Fibroblast of upper back skin (primary cell): ENCODE data around the gene KLF9.
A peak's percentile ranks its signal among the peaks of the same experiment; 100 is the strongest.

Experiments used
- DNase-seq: peaks from one replicate; pipeline ENCODE4 v3.0.0-alpha.2; 2013

Gene KLF9

DNA sequence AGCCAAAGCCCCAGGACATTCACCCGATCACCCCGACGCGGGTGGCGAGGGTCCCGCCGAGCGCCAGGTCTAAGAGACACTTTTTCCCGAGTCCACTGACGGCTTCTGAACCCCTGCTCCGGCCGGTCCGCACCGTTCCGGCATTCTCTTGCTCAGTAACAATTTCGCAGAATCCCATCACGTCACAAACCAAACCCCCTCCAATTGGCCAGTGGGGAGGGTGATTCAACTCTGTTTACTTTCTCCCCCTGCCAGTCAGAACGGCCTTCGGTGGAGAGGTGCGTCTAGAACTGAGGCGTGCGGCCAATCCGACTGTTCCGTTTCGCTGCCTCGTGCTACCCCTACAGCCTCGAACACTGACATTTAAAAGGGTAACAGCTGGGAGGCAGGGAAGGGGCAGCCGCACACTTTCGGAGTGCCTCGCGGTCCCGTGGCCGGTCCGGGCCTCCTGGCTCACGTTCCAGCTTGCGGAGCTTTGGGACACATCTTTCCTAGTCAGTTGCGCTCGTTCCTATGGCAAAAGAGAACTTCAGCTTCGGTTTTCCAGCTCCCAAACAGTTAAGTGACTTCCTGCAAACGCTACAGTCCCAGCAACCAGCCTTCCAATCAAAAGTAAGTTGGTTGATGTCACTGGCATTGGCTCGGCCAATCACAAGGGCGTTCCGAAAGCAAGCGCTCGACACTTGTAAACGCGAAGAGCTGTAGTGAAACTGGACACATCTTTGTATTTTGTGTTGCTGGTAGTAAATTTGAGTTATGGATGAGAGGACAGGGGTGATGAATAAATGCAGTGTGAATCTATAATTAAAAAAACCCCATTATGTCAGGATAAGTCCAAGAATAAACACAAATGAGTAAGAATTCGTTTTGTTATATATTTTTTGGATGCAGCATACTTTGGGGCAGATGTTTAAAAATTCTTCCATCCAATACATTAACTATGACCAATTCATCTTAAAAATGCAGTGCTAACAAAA is at the start of gene KLF9:
Gene KLF9, minus strand, starts transcription at position 859 of the 977 bp plus-strand sequence. CDS start 1,294 bp downstream, outside the sequence.
- peak; percentile 96 for DNase-seq

DNA sequence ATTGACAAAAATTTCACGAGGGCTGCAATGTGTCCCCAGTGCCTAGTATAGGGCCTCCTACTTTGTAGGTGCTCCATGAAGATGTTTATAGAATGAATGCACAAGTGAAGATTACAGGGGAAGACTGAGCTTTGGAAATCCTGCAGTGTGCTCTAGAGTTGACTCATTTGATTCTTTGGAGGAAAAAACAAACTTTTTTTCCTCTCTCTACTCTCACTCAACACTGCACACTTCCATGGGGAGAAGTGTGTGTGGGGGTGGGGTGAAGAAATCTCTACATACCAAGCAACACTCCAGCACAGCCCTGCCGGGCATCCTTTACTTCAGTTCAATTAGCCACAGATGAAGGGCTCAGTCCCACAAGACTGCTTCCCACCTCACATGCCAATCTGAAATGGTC is 49.4 kb upstream of the KLF9 start:
- no peak for DNase-seq

DNA sequence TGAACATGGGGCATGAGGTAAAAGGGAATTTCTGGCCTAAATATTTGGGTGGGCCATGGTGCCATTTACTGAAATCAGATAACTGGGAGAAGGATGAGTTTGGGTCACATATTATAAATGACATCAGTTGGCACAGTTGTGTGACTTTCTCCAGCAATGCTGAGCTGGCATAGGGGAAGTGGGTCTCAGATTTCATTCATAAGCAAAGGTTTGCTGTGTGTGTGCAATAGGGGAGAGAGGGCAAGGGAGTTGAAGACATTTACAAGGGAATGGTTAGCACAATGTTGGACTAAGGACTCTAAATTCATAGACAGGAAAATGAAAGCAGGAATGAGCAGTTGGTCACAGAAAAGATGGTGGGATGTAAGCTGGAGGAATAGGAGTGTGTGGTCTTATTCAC is 47.8 kb upstream of the KLF9 start:
- no peak for DNase-seq

DNA sequence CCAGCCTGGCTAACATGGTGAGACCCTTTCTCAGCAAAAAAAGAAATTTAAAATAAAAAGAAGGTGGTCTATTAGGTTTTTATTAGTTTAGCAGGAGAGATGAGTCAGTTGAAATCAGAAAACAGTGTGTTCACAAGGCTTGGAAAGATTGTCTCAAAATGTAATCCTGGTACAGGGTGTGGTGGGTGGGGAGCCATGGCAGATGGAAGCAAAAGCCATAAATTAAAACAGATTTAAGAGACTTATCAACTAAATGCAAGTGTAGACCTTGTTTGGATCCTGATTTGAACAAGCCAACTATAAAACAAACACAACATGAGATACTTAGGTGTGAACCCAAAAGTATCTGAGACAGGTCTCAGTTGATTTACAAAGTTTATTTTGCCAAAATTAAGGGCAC is 42.8 kb upstream of the KLF9 start:
- DNase-seq = no peak

DNA sequence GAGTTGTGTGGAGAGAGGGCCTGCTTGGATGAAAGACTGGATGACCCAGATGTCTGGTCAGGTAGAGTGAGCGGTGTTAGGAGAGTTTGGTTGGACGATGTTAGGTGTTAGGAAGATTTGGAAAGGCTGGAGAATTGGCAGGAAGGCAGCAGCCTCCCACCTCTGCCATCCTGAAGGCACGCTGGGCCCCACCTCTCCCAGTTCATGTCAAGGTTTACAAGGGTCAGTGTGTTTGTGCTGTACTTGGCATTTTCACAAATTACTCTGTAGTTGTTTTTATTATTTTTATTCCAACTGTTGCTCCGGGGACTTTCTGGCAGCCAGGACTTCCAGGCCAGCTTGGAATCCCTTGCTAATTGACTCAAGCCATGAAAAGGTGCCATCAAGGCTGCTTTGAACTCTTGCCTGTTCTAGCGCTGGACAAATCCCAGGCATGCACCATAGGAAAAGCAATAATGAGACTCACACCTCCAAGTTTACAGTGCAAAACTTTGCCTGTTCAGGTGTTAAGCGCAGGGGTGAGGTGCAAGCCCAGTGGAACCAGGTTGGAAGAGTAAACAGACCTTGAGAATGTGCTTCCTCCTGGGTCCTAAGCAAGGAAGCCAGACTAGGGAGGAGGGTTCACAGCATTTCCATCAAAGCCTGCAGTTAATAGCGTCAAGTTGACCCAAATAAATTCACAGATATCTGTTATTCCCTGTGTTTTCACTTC is 41.7 kb upstream of the KLF9 start:
- no peak for DNase-seq

DNA sequence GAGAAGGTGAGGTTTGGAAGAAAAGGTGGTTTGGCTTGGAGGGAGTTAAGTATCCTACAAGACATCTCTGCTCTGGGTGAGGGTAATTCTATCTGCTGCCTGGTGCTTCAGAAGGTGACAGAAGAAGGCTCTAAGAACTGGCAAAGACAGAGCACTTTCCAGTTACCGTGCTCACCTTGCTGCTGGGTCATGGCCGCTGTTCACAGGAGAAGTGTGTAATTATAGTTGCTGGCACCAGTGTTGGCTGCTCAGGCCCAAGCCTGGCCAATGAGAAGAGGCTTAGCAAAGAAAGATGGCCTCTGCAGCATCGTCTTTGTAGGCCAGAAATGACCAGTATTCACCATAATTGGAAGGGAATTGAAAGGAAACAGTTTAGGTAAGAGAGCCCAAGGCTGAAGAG is 37.9 kb upstream of the KLF9 start:
- no peak for DNase-seq

DNA sequence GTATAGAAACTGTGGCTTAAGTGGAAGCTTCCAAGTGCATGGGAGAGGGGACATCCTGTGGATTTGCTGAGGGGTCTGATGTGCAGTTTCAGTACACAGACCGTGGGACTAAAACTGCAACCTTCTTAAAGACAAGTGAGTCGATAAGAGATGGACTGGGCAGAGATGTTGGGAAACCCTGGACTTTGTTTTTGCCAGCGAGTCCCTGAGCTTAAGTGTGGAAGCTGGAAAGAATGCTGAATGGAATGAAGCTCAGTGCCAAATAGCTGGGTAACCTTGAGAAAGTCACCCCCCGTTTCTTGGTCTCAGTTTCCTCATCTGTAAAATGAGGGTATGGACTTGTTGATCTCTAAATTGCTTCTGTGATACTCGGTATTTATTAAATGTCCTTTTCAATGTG is 37.3 kb upstream of the KLF9 start:
- DNase-seq = no peak

DNA sequence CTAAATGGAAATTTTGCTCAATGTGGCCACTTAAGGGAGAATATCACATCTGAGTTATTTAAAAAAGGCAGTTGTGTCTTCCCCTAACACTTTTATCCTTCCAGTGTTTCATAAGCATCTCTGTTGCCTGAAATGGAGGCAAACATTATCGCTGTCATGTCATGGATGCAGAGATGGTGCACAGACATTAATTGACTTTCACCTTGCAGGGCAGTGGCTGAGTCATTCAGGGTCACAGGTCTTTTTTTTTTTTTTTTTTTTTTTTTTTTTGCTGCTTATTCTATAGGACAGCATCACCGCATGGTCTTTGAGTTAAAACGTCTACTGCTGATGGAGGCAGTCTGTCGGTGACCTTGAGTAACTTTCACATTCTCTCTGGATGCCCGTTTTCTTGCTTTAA is 36.3 kb upstream of the KLF9 start:
- no peak for DNase-seq

DNA sequence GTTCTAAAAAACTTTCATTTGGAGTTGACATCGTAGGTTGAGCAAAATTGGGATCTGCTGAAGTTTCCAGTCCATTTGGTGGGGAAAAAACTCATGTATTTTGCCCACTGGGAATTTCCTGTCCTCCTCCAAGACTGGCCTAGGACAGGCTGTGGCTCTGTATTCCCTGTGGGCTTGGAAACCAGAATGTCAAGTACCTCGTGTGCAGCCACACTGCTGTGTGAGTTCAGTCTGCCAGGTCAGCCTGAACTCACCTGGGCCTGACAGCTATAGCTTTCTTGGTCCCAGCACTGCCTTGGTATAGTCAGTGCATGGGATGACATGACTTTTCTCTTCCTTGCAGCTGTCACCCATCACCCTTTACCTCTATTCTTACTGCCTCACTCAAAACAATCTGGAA is 35.0 kb upstream of the KLF9 start:
- DNase-seq = no peak

DNA sequence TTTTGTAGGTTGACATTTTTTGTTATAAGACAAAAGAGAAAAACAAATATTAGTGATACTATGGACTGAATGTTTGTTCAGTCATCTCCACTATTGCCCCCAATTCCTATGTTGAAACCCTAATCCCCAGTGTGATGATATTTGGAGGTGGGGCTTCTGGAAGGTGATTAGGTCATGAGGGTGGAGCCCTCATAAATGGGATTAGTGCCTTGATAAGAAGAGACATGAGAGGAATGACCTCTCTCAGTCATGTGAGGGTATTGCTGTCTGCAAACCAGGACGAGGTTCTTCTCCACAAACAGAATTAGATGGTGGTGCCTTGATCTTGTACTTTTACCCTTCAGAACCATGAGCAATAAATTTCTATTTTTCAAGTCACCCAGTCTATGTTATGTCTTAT is 34.5 kb upstream of the KLF9 start:
- DNase-seq = no peak

DNA sequence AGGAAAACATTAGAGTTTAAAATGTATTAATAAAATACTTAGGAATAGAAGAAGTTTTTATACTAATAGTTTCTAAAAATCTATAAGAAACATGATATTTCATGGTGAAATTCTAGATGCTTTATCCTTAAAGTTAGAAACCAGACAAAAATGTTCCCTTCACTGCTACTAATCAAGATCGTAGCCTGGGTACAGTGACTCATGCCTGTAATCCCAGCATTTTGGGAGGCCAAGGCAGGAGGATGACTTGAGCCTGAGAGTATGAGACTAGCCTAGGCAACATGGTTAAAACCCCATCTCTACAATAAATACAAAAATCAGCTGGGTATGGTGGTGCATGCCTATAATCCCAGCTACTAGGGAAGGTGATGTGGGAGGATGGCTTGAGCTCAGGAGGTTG is 30.4 kb upstream of the KLF9 start:
- no peak for DNase-seq

DNA sequence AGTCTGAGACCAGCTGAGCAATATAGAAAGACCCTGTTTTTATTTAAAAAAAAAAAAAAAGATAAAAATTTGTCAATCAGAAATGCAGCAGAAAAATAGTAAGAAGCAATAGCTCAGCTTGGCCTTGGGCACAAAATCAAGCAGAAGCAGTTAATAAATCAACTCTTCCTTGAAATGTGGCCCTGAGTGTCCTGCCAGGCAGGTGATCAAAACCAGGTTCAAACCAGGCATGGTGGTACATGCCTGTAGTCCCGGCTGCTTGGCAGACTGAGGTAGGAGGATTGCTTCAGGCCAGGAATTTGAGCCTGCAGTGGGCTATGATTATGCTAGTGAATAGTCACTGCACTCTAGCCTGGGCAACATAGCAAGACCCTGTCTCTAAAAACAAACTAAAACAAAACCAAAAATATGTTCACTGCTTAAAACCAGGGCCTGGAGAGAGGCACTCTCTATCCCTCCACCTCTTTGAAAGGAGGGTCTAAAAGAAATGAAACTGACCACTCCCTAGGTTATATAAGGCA is 27.9 kb upstream of the KLF9 start:
- DNase-seq = no peak

DNA sequence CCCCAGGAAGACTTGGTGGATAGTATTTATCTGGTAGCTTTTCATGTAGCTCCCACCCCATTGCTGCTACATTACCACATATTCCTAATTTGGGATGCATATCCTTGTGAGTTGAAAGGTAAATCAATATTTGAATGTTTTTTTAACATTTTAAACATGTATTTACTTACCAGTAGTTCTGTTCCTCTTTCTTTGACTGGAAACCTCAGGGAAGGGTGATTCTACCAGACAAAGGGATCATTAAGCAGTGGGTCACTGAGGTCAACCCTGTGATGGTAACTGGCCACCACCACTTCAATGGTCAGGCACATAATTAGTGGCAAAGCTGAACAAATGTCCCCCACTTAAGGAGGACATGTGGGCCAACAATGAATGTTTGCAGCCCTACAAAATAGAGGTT is 27.2 kb upstream of the KLF9 start:
- no peak for DNase-seq

DNA sequence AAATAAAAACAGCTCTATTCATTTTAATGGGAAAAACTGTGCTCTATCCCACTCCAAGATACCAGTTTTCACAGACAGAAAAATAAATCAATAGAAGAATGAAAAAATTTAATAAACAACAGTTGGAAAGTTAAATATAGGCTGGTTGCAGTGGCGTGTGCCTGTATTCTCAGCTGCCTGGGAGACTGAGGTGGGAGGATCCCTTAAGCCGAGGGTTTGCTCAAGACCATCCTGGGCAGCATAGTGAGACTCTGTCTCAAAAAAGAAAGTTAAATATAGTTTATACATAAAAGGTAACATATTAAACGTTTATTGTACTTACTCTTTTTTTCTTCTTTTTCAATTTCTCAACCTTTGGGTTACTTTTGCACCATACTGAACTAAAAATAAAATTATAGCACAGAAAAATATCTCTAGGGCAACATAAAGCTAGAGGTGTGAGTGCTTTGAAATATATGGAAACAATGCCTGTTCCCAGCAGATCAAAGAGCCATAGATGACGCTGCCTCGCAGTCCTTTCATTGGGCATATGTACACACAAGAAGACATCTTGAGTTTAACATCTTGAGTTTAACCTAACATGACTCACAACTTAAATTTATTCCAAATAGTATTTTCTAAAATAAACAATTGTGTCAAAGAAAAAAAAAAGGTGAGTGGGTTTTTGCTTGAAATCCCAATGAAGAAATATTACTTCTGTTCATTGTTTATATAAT is 25.7 kb upstream of the KLF9 start:
- DNase-seq = peak; percentile 24

DNA sequence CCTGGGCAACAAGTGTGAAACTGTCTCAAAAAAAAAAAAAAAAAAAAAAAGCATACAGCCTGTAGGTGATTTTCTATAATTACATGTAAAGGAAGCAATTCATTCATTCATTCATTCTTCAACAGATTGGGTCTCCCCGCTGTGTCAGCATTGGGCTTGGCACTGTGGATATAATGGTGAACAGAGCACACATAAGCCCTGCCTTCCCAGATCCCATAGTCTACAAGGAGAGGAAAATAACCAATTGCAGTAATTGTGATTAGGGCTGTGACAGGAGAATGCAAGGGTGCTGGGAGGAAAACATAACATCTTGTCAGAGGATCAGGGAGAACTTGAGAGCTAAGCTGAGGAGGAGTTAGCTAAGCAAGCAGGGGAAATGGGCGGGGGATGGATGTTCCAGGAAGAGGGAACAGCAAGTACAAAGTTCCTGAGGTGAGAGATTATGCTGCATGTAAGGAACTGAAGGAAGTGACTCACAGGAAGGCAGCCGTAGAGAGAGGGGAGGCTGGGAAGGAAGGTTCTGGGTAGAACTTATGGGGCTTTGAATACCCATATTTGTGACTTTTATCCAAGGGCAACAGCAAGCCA is 24.0 kb upstream of the KLF9 start:
- DNase-seq = peak; percentile 52

DNA sequence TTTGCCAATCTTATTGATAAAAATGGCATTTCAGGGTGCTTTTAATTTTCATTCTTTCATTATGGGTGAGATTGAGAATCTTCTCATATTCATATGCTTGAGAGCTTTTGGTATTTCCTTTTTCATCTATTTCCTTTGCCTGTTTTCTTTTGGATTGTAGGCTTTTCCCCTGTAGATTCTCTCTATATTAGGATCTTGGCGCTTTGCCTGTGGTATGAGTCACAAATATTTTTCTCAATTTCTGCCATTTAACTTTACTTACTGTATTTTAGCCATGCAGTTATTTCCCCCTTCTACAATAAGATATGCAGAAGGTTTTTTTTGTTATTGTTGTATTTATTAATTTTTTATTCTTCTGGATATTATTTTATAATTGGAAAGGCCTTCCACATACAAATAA is 21.5 kb upstream of the KLF9 start:
- peak; percentile 90 for DNase-seq

DNA sequence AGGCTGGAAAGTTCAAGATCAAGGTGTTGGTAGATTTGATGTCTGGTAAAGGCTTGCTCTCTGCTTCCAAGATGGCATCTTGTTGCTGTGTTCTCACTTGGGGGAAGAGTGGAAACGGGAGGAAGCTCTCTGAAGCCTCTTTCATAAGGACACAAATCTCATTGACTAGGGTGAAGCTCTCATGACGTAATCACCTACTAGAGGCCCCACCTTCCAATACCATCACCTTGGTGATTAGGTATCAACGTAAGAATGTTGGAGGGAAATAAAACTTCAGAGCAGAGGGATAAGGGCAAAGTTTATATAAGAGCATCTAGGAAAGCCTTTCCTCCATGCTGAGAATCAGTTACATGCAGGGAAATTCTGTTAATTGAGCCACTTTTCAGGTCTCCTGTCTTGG is 15.4 kb upstream of the KLF9 start:
- no peak for DNase-seq

DNA sequence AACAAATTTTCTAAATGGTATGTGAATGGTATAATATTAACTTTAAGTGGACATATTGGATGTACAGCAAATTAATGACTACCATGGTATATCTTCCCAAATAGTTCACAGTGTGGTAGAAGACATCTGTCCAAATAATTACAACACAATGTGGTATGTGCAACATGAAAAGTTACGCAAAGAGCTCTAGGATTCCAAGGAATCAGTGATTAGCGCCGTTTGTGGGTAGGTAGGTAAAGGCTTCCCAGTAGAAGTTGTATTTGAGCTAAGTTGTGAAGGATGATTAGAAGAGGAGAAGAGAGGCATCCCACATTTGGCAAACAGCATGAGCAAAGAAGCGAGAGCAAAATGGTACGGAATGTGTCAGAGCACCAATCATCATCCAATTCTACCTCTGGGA is 14.3 kb upstream of the KLF9 start:
- DNase-seq = no peak

DNA sequence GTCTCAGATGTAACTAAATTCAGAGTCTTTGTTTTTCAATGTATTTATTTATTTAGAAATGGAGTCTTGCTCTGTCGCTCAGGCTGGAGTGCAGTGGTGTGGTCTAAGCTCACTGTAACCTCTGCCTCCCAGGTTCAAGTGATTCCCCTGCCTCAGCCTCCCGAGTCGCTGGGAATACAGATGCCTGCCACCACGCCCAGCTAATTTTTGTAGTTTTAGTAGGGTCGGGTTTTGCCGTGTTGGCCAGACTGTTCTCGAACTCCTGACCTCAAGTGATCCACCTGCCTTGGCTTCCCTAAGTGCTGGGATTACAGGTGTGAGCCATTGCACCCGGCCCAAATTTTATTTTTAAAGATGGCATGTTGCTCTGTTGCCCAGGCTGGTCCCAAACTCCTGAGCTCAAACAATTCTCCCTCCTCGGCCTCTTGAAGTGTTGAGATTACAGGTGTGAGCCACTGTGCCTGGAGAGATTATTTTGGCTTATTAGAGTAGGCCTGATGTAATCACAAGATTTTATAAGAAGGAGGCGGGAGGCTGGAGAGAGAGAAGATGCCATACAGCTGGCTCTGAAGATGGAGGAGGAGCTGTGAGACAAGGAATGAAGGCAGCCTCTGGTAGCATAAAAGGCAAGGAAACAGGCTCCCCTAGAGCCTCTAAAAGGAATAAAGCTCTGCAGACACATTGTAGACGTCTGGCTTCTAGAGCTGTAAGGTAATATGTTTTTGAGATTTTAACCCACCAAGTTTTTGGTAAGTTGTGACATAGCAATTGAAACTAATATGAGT is 12.9 kb upstream of the KLF9 start:
- no peak for DNase-seq

DNA sequence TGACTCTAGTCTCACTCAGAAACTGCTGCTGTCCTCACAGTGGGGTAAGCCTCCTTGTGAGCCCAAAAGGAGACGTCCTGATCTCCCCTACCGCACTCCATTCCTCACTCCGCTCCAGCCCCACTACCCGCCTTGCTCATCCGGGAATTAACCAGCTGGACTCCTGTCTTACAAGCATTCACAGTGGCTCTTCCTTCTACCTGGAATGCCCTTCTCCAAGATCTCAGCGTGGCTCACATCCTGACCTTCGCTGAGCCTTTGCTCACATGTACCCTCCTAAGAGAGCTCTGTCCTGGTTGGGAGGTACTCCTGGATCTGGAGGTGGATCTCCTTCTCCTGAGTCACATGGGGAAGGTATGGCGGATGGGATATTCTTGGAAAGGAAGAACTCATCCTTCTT is 10.7 kb upstream of the KLF9 start:
- no peak for DNase-seq

DNA sequence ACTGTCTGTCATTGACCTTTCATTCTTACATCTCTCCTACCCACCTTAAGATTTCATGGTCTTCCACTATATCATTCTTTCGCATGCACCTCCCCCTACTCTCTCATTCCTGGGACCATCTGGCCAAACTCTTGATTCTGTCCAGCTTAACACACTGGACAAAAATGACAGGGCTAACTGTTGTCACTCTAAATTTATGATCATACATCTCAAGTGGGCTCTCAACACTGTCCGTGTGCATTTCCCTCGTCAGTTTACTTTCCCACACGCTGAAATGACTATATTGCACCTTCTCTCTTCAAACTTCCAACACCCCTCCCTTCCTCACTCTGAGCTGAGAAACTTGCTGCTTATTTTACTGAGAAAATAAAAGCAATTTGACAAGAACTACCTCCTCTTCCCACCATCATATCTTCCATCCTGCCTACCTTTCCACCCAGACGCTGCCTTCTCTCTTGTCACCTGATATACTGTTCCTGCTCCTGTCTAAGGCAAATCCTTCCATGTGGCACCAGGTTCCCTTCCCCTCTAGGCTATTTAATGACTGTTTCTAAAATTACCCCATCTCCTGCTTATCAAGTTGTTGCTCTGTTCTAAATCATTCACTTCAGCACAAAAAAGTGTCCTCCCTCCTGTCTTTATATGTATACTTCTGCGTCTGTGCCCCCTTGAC is 8.1 kb upstream of the KLF9 start:
- DNase-seq = no peak
